T-cell (primary cell): ENCODE data around the gene NACA2. TPM values are rescaled to one million over a fixed set of nuclear protein-coding genes. Genes with fewer than 3 reads are reported as not detected.
"Not testable (repeated sequence)": the region's sequence is repeated elsewhere in the genome, so short reads cannot be mapped to it uniquely, and the experiment has no call there.

Experiments
- ATAC-seq, 4 experiments: fragments of 200-7000 bp in 3 of 4; fragments of 150-1000 bp in 1 of 4; cut with Tn5 transposase; replicated peaks in 1 of 4; 1 replicate in 3 of 4; 2 replicates in 1 of 4; pipeline ENCODE4 v1.10.0; 2021; ENCODE audit warnings: moderate library complexity in 3 of 4, mild to moderate bottlenecking in 2 of 4, moderate number of reproducible peaks in 1 of 4
- CTCF ChIA-PET, 2 donors: fragments of 300-600 bp; sonication (Branson Sonifier 250); formaldehyde crosslinking; loops; one replicate each; lab custom pipeline; 2022; ENCODE audit warnings: antibody characterized with exemption in 2 of 2; lab: Charles Lee
- POLR2A ChIA-PET, 2 donors: fragments of 300-600 bp; sonication (Branson Sonifier 250); formaldehyde crosslinking; loops; one replicate each; lab custom pipeline; 2022; ENCODE audit warnings: antibody characterized with exemption in 2 of 2; lab: Charles Lee
- DNase-seq, 35 experiments: peaks; one replicate each; pipeline versions ENCODE4 v3.0.0 to v3.0.0-alpha.2; 2013 to 2023
- H3K27ac ChIP-seq: one replicate; pipeline ENCODE4 v1.5.1; 2013; ENCODE audit warnings: low read length
- H3K27me3 ChIP-seq, 2 experiments: replicated peaks in 1 of 2; 1 replicate in 1 of 2; 2 replicates in 1 of 2; pipeline versions ENCODE4 v1.6.1 to v1.7.0; 2013; ENCODE audit warnings: low read length in 1 of 2, mixed read lengths in 1 of 2; ENCODE audit not compliant: control insufficient read depth in 2 of 2, insufficient read depth in 2 of 2; ENCODE audit errors: extremely low read depth in 1 of 2
- H3K36me3 ChIP-seq, 2 donors: 1 replicate in 1 of 2; 2 replicates in 1 of 2; pipeline versions ENCODE4 v1.6.1 to v1.7.0; 2013; ENCODE audit warnings: low read length in 1 of 2; ENCODE audit not compliant: control insufficient read depth in 2 of 2, insufficient read depth in 1 of 2; ENCODE audit errors: extremely low read depth in 1 of 2
- H3K4me1 ChIP-seq, 2 experiments: 1 replicate in 1 of 2; 2 replicates in 1 of 2; pipeline versions ENCODE4 v1.6.1 to v1.7.0; 2013; ENCODE audit warnings: low read length in 2 of 2, mixed read lengths in 1 of 2; ENCODE audit not compliant: insufficient read depth in 2 of 2, control insufficient read depth in 1 of 2; ENCODE audit errors: extremely low read depth in 1 of 2
- H3K4me3 ChIP-seq, 2 donors: 1 replicate in 1 of 2; 2 replicates in 1 of 2; pipeline versions ENCODE4 v1.5.1 to v1.7.0; 2013; ENCODE audit warnings: mild to moderate bottlenecking in 2 of 2, low read length in 1 of 2, moderate library complexity in 1 of 2; ENCODE audit not compliant: control insufficient read depth in 1 of 2; ENCODE audit errors: extremely low read depth in 1 of 2
- H3K9me3 ChIP-seq: 2 replicates; pipeline ENCODE4 v1.7.0; 2013
- H3K27ac Mint-ChIP-seq, 2 donors: one replicate each; pipeline ENCODE4 v1.8.0; 2020 to 2021; ENCODE audit warnings: mild to moderate bottlenecking in 2 of 2, mixed read lengths in 2 of 2
- H3K27me3 Mint-ChIP-seq, 2 donors: one replicate each; pipeline ENCODE4 v1.8.0; 2021 to 2022; ENCODE audit warnings: mixed read lengths in 2 of 2
- H3K36me3 Mint-ChIP-seq: one replicate; pipeline ENCODE4 v1.8.0; 2021; ENCODE audit warnings: mixed read lengths
- H3K4me1 Mint-ChIP-seq, 3 donors: one replicate each; pipeline ENCODE4 v1.8.0; 2020 to 2022; ENCODE audit warnings: mixed read lengths in 3 of 3, mild to moderate bottlenecking in 1 of 3
- H3K4me3 Mint-ChIP-seq, 3 donors: one replicate each; pipeline ENCODE4 v1.8.0; 2020 to 2022; ENCODE audit warnings: mild to moderate bottlenecking in 3 of 3, mixed read lengths in 3 of 3, moderate library complexity in 3 of 3
- H3K9me3 Mint-ChIP-seq, 3 donors: one replicate each; pipeline ENCODE4 v1.8.0; 2020 to 2022; ENCODE audit warnings: mixed read lengths in 3 of 3
- WGBS: methylation state at CpG from one replicate; pipeline ENCODE4 v1.1.5; 2013; ENCODE audit warnings: missing lambda C conversion rate; ENCODE audit not compliant: insufficient coverage; 5-methylcytosine and 5-hydroxymethylcytosine counted together
- total RNA-seq, 35 experiments: library from RNA in 6 of 35; stranded (reverse) in 6 of 35; fragments of 120-200 nt in 1 of 35; gene quantifications; one replicate each; pipeline versions ENCODE4 v1.2.1 to v1.2.4 and lab custom pipeline; 2013 to 2026

The NACA2 gene
- total RNA-seq, 5 donors from 2014 or later (not counting 1 experiment from before 2014, with no cell fraction given): not detected

DNA sequence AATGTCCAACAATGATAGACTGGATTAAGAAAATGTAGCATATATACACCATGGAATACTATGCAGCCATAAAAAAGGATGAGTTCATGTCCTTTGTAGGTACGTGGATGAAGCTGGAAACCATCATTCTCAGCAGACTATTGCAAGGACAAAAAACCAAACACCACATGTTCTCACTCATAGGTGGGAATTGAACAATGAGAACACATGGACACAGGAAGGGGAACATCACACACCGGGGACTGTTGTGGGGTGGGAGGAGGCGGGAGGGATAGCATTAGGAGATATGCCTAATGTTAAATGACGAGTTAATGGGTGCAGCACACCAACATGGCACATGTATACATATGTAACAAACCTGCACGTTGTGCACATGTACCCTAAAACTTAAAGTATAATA is 24.6 kb downstream of the NACA2 start:
- DNase-seq, H3K9me3 ChIP-seq, ATAC-seq, CTCF ChIA-PET, H3K36me3 Mint-ChIP-seq, H3K9me3 Mint-ChIP-seq, H3K4me1 ChIP-seq, POLR2A ChIA-PET, H3K36me3 ChIP-seq, H3K4me3 Mint-ChIP-seq, H3K27ac ChIP-seq, H3K4me1 Mint-ChIP-seq, H3K27me3 ChIP-seq, H3K27ac Mint-ChIP-seq, H3K4me3 ChIP-seq: not testable (repeated sequence)
- no CpG with 5 or more reads among the region's 5 CpGs for WGBS
- H3K27me3 Mint-ChIP-seq: peaks cover 8 to 14% of the 10 kb centered on the region in 2 donors

DNA sequence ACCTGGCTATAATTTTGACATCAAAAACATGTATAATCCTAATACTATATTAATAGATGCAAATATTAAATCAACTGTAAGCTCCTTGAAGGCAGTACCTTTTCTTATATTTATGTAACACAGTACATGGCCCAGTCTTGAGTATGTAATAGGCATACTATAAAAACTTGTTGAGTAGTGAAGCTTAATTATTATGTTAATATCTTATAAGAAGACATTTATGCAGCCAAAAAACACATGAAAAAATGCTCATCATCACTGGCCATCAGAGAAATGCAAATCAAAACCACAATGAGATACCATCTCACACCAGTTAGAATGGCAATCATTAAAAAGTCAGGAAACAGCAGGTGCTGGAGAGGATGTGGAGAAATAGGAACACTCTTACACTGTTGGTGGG is 25.2 kb downstream of the NACA2 start:
- H3K4me1 ChIP-seq, H3K27me3 ChIP-seq, H3K36me3 Mint-ChIP-seq, H3K4me3 ChIP-seq, POLR2A ChIA-PET, CTCF ChIA-PET, H3K4me1 Mint-ChIP-seq, ATAC-seq, H3K27ac ChIP-seq, H3K9me3 ChIP-seq, H3K9me3 Mint-ChIP-seq, H3K27ac Mint-ChIP-seq, H3K36me3 ChIP-seq, H3K4me3 Mint-ChIP-seq, DNase-seq: not testable (repeated sequence)
- peaks cover 9 to 16% of the 10 kb centered on the region in 2 donors for H3K27me3 Mint-ChIP-seq

- Mint-ChIP-seq H3K4me3 (no peak overlapping the region), H3K4me1 (no peaks in the 10 kb centered on the region), H3K9me3 (peaks cover 0 to 4% (median 0%) of the 10 kb centered on the region in 3 donors), H3K27me3 (peaks cover 9 to 19% of the 10 kb centered on the region in 2 donors), H3K27ac (no peak overlapping the region), H3K36me3 (no peaks in the 10 kb centered on the region)
- ATAC-seq (no peak), DNase-seq (no peak)
- POLR2A ChIA-PET: no interaction called here
- CTCF ChIA-PET: no interaction called here
- H3K4me3 ChIP-seq: no peak overlapping the region
- H3K27me3 ChIP-seq: no peaks in the 10 kb centered on the region
- WGBS: 63% methylated on average over 2 of the region's 4 CpGs
- H3K27ac ChIP-seq: no peak overlapping the region
- H3K36me3 ChIP-seq: no peaks in the 10 kb centered on the region
- H3K9me3 ChIP-seq: no peaks in the 10 kb centered on the region
- no peaks in the 10 kb centered on the region for H3K4me1 ChIP-seq
Measured at GRCh38 chr17:61565213-61565612, 25.8 kb downstream of the NACA2 start.

- no peaks in the 10 kb centered on the region for H3K9me3 ChIP-seq
- DNase-seq (no peak), ATAC-seq (no peak)
- Mint-ChIP-seq H3K27me3 (peaks cover 23 to 28% of the 10 kb centered on the region in 2 donors), H3K27ac (no peak overlapping the region), H3K4me1 (no peaks in the 10 kb centered on the region), H3K36me3 (no peaks in the 10 kb centered on the region), H3K9me3 (no peaks in the 10 kb centered on the region), H3K4me3 (no peak overlapping the region)
- no peaks in the 10 kb centered on the region for H3K36me3 ChIP-seq
- no peak overlapping the region for H3K27ac ChIP-seq
- peaks cover 0 to 2% of the 10 kb centered on the region in 2 experiments for H3K27me3 ChIP-seq
- ChIA-PET CTCF (no interaction called here), POLR2A (no interaction called here)
- WGBS: no CpG with 5 or more reads among the region's 4 CpGs
- H3K4me1 ChIP-seq: no peaks in the 10 kb centered on the region
- H3K4me3 ChIP-seq: no peak overlapping the region
Measured at GRCh38 chr17:61562287-61562686, 28.7 kb downstream of the NACA2 start.

DNA sequence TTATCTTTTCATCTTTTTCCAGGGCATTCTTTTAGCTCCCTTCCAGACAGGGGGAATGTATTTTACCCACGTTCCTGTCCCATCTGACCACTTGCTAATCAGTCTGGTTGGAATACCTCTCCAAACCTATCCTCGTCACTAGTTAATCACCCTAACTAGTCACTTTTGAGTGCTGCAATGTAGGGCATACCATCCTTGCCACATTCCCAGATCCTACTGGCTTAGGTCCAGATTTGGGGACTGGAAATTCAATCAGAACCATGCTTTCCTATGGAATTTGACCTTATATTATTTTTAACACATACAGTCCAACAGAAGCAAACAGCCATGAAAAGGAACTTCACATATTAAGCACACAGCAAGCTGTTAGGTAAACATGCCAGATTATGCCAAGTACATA is 29.7 kb downstream of the NACA2 start:
- H3K9me3 Mint-ChIP-seq: no peaks in the 10 kb centered on the region
- no peaks in the 10 kb centered on the region for H3K4me1 Mint-ChIP-seq
- ATAC-seq: no peak
- H3K27me3 Mint-ChIP-seq: peaks cover 23 to 28% of the 10 kb centered on the region in 2 donors
- Histone ChIP-seq H3K27ac (no peak overlapping the region), H3K27me3 (peaks cover 0 to 2% of the 10 kb centered on the region in 2 experiments), H3K4me3 (no peak overlapping the region), H3K36me3 (no peaks in the 10 kb centered on the region), H3K4me1 (no peaks in the 10 kb centered on the region), H3K9me3 (no peaks in the 10 kb centered on the region)
- ChIA-PET CTCF (interaction anchor here in 1 of 2 donors (0.6 kb wide), 1 partner anchor 34 kb away, joined by 3 read pairs; no protein-coding TSS in a partner anchor), POLR2A (no interaction called here)
- H3K4me3 Mint-ChIP-seq: no peak overlapping the region
- no peaks in the 10 kb centered on the region for H3K36me3 Mint-ChIP-seq
- H3K27ac Mint-ChIP-seq: no peak overlapping the region
- no peak for DNase-seq
- WGBS: 62% methylated on average over 2 of the region's 2 CpGs

DNA sequence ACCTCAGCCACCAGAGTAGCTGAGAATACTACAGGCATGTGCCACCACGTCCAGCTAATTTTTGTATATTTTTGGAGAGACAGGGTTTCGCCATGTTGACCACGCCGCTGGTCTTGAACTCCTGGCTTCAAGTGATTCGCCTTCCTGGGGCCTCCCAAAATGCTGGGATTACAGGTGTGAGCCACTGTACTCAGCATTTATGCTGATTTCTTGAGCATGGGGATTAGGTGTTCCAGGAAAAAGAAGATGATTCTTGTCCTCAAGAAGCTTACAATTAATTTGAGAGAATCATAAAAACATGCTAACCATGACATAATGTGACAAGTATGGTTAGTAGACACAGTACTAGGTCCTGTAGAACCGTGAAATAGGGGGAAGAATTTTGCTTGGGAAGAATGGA is 30.9 kb downstream of the NACA2 start:
- CTCF ChIA-PET: no interaction called here
- H3K27ac Mint-ChIP-seq: no peak overlapping the region
- Histone ChIP-seq H3K4me3 (no peak overlapping the region), H3K9me3 (no peaks in the 10 kb centered on the region), H3K27ac (no peak overlapping the region), H3K27me3 (peaks cover 0 to 2% of the 10 kb centered on the region in 2 experiments), H3K36me3 (no peaks in the 10 kb centered on the region), H3K4me1 (no peaks in the 10 kb centered on the region)
- DNase-seq: no peak
- no peak overlapping the region for H3K4me3 Mint-ChIP-seq
- H3K9me3 Mint-ChIP-seq: no peaks in the 10 kb centered on the region
- WGBS: 96% methylated on average over 4 of the region's 6 CpGs
- H3K4me1 Mint-ChIP-seq: peaks cover 0 to 4% (median 2%) of the 10 kb centered on the region in 3 donors
- ATAC-seq: no peak
- POLR2A ChIA-PET: interaction anchor here in 1 of 2 donors (0.6 kb wide), 1 partner anchor 759 kb away, joined by 3 read pairs; no protein-coding TSS in a partner anchor
- peaks cover 25 to 27% of the 10 kb centered on the region in 2 donors for H3K27me3 Mint-ChIP-seq
- no peaks in the 10 kb centered on the region for H3K36me3 Mint-ChIP-seq
